GM18868 (cell line): ENCODE data around the gene PTER.
A peak's percentile ranks its signal among the peaks of the same experiment; 100 is the strongest.

ENCODE experiments used
- ATAC-seq: cut with Tn5 transposase; IDR thresholded peaks from one replicate; pipeline ENCODE4 v1.9.1; 2021; ENCODE audit warnings: mild to moderate bottlenecking, moderate library complexity; ENCODE audit not compliant: unreplicated experiment

Gene PTER

GRCh38 chr10:16436758-16437539 is at the start of gene PTER:
PTER (plus strand) TSS chr10:16437010; CDS start chr10:16484385, 47,375 bp downstream.
- ATAC-seq, result peak; percentile 96

GRCh38 chr10:16392531-16393069 is 44.2 kb upstream of the PTER start:
- ATAC-seq, result no peak

DNA sequence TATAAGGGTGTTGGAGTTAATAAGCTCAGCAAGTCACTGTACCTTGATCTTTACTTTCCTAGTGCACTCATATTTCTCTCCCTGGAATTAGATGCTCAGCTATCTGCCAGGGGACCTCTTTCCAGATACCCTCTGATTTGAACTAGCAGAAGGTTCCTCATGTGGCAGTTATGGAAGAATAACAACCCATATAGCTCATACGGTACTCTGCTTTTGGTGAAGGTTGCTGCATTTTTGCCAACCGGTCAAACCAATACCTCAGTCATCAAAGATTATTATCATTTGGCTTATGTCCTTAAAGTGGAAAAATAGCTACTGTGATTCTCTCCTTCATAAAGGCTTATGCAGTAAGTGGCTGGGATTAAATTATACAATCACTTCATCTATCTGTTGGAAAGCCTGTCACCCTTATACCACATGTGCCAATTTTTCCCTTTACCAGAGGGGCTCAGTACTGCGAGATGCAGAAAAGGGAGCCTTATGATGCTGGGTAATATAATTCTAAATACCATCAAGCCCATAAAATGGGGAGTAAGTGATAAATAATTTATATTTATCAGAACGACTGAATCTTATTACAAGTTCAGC is 43.4 kb upstream of the PTER start:
- ATAC-seq, result no peak

DNA sequence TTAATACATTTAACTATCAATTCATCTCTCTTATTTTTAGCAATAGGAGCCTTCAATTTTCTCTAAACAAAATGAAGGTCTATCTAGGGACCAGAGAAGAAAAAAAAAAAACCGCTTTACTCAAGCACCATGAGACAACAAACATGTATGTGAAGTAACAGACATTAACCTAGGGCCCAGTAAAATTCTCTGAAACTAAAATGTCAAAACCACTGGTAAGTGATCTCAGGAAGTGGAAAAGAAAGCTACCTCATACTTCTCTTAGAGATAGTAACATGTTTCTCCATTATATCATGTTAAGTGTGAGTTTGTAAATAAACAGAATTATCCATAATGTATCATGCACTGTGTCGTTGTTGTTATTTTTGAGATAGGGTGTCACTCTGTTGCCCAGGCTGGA is 35.4 kb upstream of the PTER start:
- ATAC-seq, result no peak

- ATAC-seq, result no peak
Observed at GRCh38 chr10:16408379-16408778, 28.4 kb upstream of the PTER start.

- no peak for ATAC-seq
Observed at GRCh38 chr10:16417341-16417740, 19.5 kb upstream of the PTER start.

DNA sequence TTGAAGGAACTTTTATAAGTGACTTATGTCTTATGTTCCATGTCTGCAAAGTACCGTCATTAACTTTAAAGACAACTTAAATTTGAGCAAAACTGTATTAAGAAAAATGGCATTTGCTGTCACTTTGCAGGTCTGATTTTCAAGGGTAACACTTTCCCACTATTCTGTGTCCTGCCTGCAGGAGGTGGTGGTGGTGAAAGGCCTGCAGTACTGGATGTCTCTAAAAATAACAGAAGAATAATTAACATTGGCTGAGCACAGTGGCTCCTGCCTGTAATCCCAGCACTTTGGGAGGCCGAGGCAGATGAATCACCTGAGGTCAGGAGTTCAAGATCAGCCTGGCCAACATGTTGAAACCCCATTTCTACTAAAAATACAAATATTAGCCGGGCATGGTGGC is 13.2 kb upstream of the PTER start:
- ATAC-seq, result no peak

DNA sequence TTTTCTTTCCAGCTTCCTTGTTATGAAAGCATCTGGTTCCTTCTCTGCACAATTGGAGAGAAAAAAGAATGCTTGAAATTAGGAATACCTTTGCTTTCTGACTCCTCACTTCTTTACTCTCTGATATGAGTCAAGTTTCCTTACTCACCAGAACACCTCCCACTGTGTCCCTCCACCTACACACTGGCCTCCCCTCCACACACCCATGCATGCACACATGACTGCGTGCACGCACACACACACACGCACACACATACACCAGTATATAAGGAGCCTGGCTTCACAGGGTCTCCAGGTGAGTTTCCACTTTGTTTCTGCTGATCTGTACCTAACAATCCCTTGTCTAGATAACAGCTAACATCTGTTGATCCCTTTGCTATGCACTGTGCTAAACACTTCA is 11.4 kb upstream of the PTER start:
- ATAC-seq, result no peak

DNA sequence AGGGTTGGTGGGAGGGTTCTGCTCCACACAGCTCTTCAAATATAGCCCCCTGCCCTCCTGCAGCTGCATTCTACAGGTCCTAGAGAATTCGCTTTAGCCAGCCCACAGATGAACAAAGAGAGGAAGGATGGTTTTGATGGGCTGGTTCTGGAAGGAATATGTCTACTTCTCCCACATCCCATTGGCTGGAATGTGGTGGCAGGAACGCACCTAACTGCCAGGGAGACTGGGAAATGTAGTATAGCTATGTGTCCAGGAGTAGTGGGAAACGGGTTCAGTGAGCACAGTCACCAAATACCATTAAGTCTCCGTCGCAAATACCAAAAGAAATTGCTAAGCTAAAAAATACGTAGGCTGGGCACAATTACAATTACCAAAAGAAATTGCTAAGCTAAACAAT is 7.3 kb upstream of the PTER start:
- no peak for ATAC-seq

- peak; percentile 7 for ATAC-seq
Observed at GRCh38 chr10:16436367-16436757, 448 bp upstream of the PTER start.

GRCh38 chr10:16437540-16437894 is 707 bp downstream of the PTER start:
- ATAC-seq, result no peak

DNA sequence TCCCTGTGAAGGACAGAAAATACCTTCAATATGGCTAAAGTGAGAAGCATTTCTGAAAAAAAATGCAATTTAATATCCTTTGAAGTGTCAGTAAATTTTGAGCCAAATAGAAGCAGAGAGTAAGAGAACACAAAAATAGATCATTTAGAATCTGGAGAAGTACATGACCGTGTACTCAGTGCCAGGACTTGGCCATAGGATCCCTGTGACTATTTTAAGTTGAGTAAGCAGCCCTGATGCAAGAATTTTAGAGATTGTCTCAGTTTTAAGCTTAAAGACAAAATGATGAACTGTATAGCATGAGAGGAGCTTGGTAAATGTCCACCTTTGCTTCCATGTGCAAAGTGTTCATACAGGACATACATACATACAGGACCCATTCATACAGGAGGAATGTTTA is 2.5 kb downstream of the PTER start:
- no peak for ATAC-seq

GRCh38 chr10:16440396-16441133 is 3.8 kb downstream of the PTER start:
- no peak for ATAC-seq

GRCh38 chr10:16441173-16441840 is 4.5 kb downstream of the PTER start:
- no peak for ATAC-seq

GRCh38 chr10:16442914-16443313 is 6.1 kb downstream of the PTER start:
- no peak for ATAC-seq

DNA sequence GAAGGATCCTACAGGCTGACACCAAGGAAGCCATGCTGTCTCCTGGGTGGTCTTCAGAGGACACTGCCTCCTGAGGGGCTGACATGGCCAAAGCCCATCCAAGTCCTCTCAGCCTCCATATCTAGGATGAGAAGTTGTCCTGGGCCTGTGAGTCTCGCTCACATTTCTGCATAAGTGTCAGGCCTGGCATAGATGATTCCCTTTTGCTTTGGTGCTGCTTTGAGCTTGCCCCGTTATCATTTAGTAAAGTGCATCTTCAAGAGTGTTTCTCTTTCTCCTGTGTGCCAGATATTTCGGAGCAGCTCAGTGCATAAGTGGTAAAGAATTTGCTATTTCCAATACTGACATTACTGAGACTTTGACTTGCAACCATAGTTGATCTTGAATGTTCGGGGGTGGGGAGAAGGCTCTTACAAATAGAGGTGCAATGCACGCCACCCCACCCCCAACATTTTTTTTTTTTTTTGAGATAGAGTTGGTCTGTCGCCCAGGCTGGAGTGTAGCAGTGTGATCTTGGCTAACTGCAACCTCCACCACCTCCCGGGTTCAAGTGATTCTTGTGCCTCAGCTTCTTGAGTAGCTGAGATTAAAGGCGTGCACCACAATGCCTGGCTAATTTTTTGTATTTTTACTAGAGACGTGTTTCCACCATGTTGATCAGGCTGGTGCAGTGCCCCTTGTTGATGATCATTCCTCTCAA is 9.1 kb downstream of the PTER start:
- no peak for ATAC-seq

DNA sequence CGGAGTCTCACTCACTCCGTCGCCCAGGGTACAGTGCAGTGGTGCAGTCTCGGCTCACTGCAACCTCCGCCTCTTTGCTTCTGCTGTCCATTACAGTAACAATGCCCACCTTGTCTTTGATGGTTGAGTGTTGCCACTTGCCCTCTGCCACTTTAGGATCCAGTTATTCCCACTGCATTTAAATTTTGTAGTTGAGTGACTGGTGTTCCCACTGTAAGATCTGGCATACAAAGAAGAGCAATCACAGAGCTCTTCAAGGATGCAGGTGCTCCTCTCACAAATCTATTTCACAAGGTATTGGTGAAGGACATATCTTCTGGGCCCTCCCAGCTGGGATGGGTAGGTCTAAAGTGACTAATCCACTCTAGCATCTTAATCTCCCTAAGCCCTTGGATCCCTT is 12.6 kb downstream of the PTER start:
- ATAC-seq, result no peak

DNA sequence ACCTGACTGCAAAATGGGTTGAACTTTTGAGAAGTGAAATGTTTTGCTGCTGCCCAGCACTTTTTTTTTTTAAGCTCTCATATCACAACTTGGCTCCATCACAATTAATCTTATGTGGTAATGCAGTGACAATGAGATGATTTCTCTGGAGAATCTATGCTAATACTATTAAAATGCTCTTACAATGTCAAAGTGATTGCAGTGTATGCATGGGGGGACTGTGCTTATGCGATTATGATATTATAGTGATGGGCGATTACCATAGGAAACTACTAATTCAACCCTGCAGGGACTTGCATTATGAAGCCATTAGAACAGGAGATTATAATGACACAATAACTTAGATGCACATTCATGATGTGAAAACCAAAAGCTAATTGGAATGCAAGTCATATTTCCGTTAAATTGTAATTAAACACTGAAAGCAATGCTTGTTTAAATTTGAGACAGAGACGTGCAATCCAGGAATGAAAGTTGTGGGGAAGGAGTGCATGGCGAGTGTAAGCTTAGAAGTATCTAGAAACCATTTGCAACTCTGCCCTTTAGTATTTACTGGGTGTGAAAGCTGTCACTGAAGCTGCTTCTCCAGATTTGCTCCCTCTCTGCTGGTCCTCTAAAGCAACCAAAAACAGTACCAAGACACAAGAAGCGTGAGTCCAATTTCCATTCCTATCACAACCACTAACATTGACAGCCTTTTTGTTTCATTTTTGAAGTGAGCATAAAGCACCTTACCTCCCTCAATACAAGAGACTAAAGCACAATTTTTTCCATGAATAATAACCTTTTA is 21.6 kb downstream of the PTER start:
- no peak for ATAC-seq

- ATAC-seq, result no peak
Observed at GRCh38 chr10:16459423-16459939, 22.7 kb downstream of the PTER start.

- ATAC-seq, result no peak
Observed at GRCh38 chr10:16466001-16466400, 29.2 kb downstream of the PTER start.
